H1 (cell line): ENCODE data around the gene SLN. TPM values are rescaled to one million over a fixed set of nuclear protein-coding genes. Genes with fewer than 3 reads are reported as not detected.

Experiments used
- CTCF ChIA-PET: fragments of 300-600 bp; sonication (Branson Sonifier 250); formaldehyde crosslinking; loops from one replicate; lab custom pipeline; 2021; ENCODE audit not compliant: partially characterized antibody; lab: Charles Lee
- POLR2A ChIA-PET: fragments of 300-600 bp; sonication (Branson Sonifier 250); formaldehyde crosslinking; loops from one replicate; lab custom pipeline; 2021; ENCODE audit warnings: inconsistent platforms; ENCODE audit not compliant: partially characterized antibody; lab: Charles Lee
- DNase-seq, 2 experiments: peaks; one replicate each; pipeline versions ENCODE4 v3.0.0 to v3.0.0-alpha.2; 2010 to 2022; ENCODE audit warnings: low spot score in 2 of 2, low read depth in 1 of 2, mixed read lengths in 1 of 2
- FAIRE-seq: peaks from 2 replicates; lab custom pipeline; 2011; peaks lifted over from hg19 to GRCh38; lab: Jason Lieb, UNC
- H2AFZ ChIP-seq: 2 replicates; pipeline ENCODE4 v1.8.1; 2012; ENCODE audit warnings: low read length, inconsistent platforms
- H2AK5ac ChIP-seq: 2 replicates; pipeline ENCODE4 v1.6.1; 2013; ENCODE audit warnings: low read depth, low read length
- H2BK120ac ChIP-seq: replicated peaks from 2 replicates; pipeline ENCODE3; 2013; ENCODE audit warnings: low read depth, low read length, inconsistent platforms
- H2BK12ac ChIP-seq: 2 replicates; pipeline ENCODE4 v1.6.1; 2013; ENCODE audit warnings: low read depth, low read length
- H2BK15ac ChIP-seq: 2 replicates; pipeline ENCODE4 v1.6.1; 2013; ENCODE audit warnings: low read length
- H2BK20ac ChIP-seq: 2 replicates; pipeline ENCODE4 v1.6.1; 2013; ENCODE audit warnings: low read length
- H2BK5ac ChIP-seq: 2 replicates; pipeline ENCODE4 v1.6.1; 2013; ENCODE audit warnings: low read depth, low read length
- H3K14ac ChIP-seq: 2 replicates; pipeline ENCODE4 v1.6.1; 2013; ENCODE audit warnings: inconsistent platforms; ENCODE audit not compliant: insufficient read length
- H3K18ac ChIP-seq: 2 replicates; pipeline ENCODE4 v1.6.1; 2013; ENCODE audit warnings: low read length; ENCODE audit errors: extremely low read depth
- H3K23ac ChIP-seq: 2 replicates; pipeline ENCODE4 v1.6.1; 2013; ENCODE audit warnings: inconsistent platforms; ENCODE audit not compliant: insufficient read length
- H3K23me2 ChIP-seq: 2 replicates; pipeline ENCODE4 v1.6.1; 2013; ENCODE audit warnings: low read depth, low read length
- H3K27ac ChIP-seq: 2 replicates; pipeline ENCODE4 v1.6.1; 2011; ENCODE audit warnings: low read depth, low read length, inconsistent platforms
- H3K27me3 ChIP-seq, 4 experiments: replicated peaks in 1 of 4; 1 replicate in 1 of 4; 2 replicates in 3 of 4; pipeline versions ENCODE4 v1.6.1 to v1.8.1; 2011 to 2013; ENCODE audit warnings: low read length in 3 of 4, mild to moderate bottlenecking in 3 of 4, inconsistent platforms in 2 of 4, mixed read lengths in 2 of 4, moderate library complexity in 1 of 4; ENCODE audit not compliant: control insufficient read depth in 3 of 4, insufficient read depth in 3 of 4; ENCODE audit errors: extremely low read depth in 1 of 4
- H3K36me3 ChIP-seq, 4 experiments: 2 replicates each; pipeline versions ENCODE4 v1.6.1 to v1.8.1; 2011 to 2013; ENCODE audit warnings: mild to moderate bottlenecking in 4 of 4, low read length in 3 of 4, moderate library complexity in 2 of 4, control low read depth in 1 of 4, inconsistent platforms in 1 of 4; ENCODE audit not compliant: insufficient read depth in 4 of 4, control insufficient read depth in 2 of 4
- H3K4ac ChIP-seq: replicated peaks from 2 replicates; pipeline ENCODE3; 2013; ENCODE audit warnings: low read length, low read depth, mixed read lengths, inconsistent platforms; ENCODE audit not compliant: insufficient read length
- H3K4me1 ChIP-seq, 4 experiments: replicated peaks in 1 of 4; 1 replicate in 1 of 4; 2 replicates in 3 of 4; pipeline versions ENCODE4 v1.6.1 to v1.8.1; 2011 to 2013; ENCODE audit warnings: low read length in 3 of 4, inconsistent platforms in 2 of 4, mixed read lengths in 1 of 4; ENCODE audit not compliant: insufficient read depth in 4 of 4, control insufficient read depth in 3 of 4
- H3K4me2 ChIP-seq, 2 experiments: 2 replicates each; pipeline versions ENCODE4 v1.6.1 to v1.8.1; 2011 to 2013; ENCODE audit warnings: low read depth in 2 of 2, low read length in 2 of 2, control low read depth in 1 of 2, inconsistent platforms in 1 of 2, mild to moderate bottlenecking in 1 of 2; ENCODE audit not compliant: insufficient read depth in 1 of 2
- H3K4me3 ChIP-seq, 4 experiments: fragments of 200-600, 300-600 bp in 1 of 4; sonication (generic), shearing (Covaris generic), sonication (Bioruptor Twin) in 1 of 4; 2 replicates each; pipeline versions ENCODE4 v1.5.1 to v1.8.1; 2011 to 2016; ENCODE audit warnings: low read length in 4 of 4, low read depth in 3 of 4, control low read depth in 2 of 4, inconsistent platforms in 2 of 4, mild to moderate bottlenecking in 2 of 4, mixed read lengths in 1 of 4, moderate library complexity in 1 of 4; ENCODE audit not compliant: insufficient read depth in 2 of 4; ENCODE audit errors: extremely low read depth in 1 of 4
- H3K56ac ChIP-seq: replicated peaks from 2 replicates; pipeline ENCODE3; 2013; ENCODE audit warnings: low read depth, mild to moderate bottlenecking, mixed read lengths, low read length, inconsistent platforms; ENCODE audit not compliant: insufficient read length
- H3K79me1 ChIP-seq: 2 replicates; pipeline ENCODE4 v1.6.1; 2013; ENCODE audit warnings: low read depth, low read length, control low read depth
- H3K79me2 ChIP-seq, 2 experiments: 2 replicates each; pipeline versions ENCODE4 v1.6.1 to v1.8.1; 2012 to 2013; ENCODE audit warnings: low read length in 2 of 2, mild to moderate bottlenecking in 2 of 2, inconsistent platforms in 1 of 2; ENCODE audit not compliant: insufficient read depth in 2 of 2, control insufficient read depth in 1 of 2
- H3K9ac ChIP-seq, 4 experiments: replicated peaks in 1 of 4; 1 replicate in 1 of 4; 2 replicates in 3 of 4; pipeline versions ENCODE4 v1.6.1 to v1.8.1; 2011 to 2013; ENCODE audit warnings: low read depth in 3 of 4, low read length in 3 of 4, control low read depth in 2 of 4, mild to moderate bottlenecking in 2 of 4, moderate library complexity in 2 of 4, inconsistent platforms in 1 of 4; ENCODE audit errors: extremely low read depth in 1 of 4
- H3K9me3 ChIP-seq, 2 experiments: 2 replicates each; pipeline versions ENCODE4 v1.6.1 to v1.8.1; 2012 to 2013; ENCODE audit warnings: mild to moderate bottlenecking in 2 of 2, moderate library complexity in 2 of 2, control low read depth in 1 of 2, inconsistent platforms in 1 of 2, low read depth in 1 of 2, low read length in 1 of 2, mixed read lengths in 1 of 2; ENCODE audit not compliant: insufficient read depth in 2 of 2
- H4K20me1 ChIP-seq, 2 experiments: replicated peaks in 1 of 2; 2 replicates each; pipeline versions ENCODE3 to v1.8.1; 2011 to 2013; ENCODE audit warnings: inconsistent platforms in 2 of 2, low read length in 2 of 2, mild to moderate bottlenecking in 1 of 2; ENCODE audit not compliant: insufficient read depth in 2 of 2, control insufficient read depth in 1 of 2
- H4K5ac ChIP-seq: 2 replicates; pipeline ENCODE4 v1.6.1; 2013; ENCODE audit warnings: low read length, low read depth, mixed read lengths, inconsistent platforms; ENCODE audit not compliant: insufficient read length
- H4K8ac ChIP-seq: 2 replicates; pipeline ENCODE4 v1.8.0; 2013; ENCODE audit warnings: mild to moderate bottlenecking, moderate library complexity, low read length, inconsistent platforms; ENCODE audit not compliant: insufficient read depth; ENCODE audit errors: extremely low read depth
- H4K91ac ChIP-seq: replicated peaks from 2 replicates; pipeline ENCODE3; 2013; ENCODE audit warnings: low read length, mixed read lengths, inconsistent platforms; ENCODE audit not compliant: insufficient read length
- ASH2L ChIP-seq: fragments of 200-600, 300-600 bp; sonication (generic); IDR thresholded peaks from one replicate; pipeline ENCODE4 v1.7.1; 2017; ENCODE audit warnings: low read length
- BCL11A ChIP-seq, 2 experiments: IDR thresholded peaks; one replicate each; pipeline ENCODE4 v1.6.1; 2011; ENCODE audit warnings: low read depth in 2 of 2, low read length in 2 of 2, mild to moderate bottlenecking in 2 of 2
- CHD1 ChIP-seq: IDR thresholded peaks from 2 replicates; pipeline ENCODE4 v1.6.1; 2012; ENCODE audit warnings: low read depth, low read length, improper control_type of control experiment
- CTBP2 ChIP-seq: IDR thresholded peaks from 2 replicates; pipeline ENCODE4 v1.7.0; 2011; ENCODE audit warnings: borderline replicate concordance, mild to moderate bottlenecking, moderate library complexity, mixed read lengths, low read length; ENCODE audit not compliant: insufficient read depth, insufficient read length
- EP300 ChIP-seq, 2 experiments: IDR thresholded peaks; 1 replicate in 1 of 2; 2 replicates in 1 of 2; pipeline ENCODE4 v1.6.1; 2011 to 2012; ENCODE audit warnings: low read depth in 2 of 2, low read length in 2 of 2, mild to moderate bottlenecking in 2 of 2, borderline replicate concordance in 1 of 2, inconsistent platforms in 1 of 2, moderate library complexity in 1 of 2
- EZH2 ChIP-seq: fragments of 200-600 bp; sonication (generic); IDR thresholded peaks from 2 replicates; pipeline ENCODE4 v1.7.1; 2012; ENCODE audit warnings: low read depth, mild to moderate bottlenecking, moderate library complexity, low read length, inconsistent platforms; ENCODE audit not compliant: severe bottlenecking
- FOSL1 ChIP-seq: IDR thresholded peaks from 2 replicates; pipeline ENCODE4 v1.6.1; 2011; ENCODE audit warnings: mild to moderate bottlenecking, low read depth, low read length, moderate library complexity; ENCODE audit not compliant: insufficient read depth
- GABPA ChIP-seq: IDR thresholded peaks from 2 replicates; pipeline ENCODE4 v1.6.1; 2011; ENCODE audit warnings: mild to moderate bottlenecking, low read length, moderate library complexity, borderline replicate concordance; ENCODE audit not compliant: insufficient read depth
- JUN ChIP-seq: IDR thresholded peaks from 2 replicates; pipeline ENCODE4 v1.6.1; 2011; ENCODE audit warnings: low read depth, mild to moderate bottlenecking, improper control_type of control experiment, low read length
- POU5F1 ChIP-seq: IDR thresholded peaks from 2 replicates; pipeline ENCODE4 v1.6.1; 2011; ENCODE audit warnings: low read depth, mild to moderate bottlenecking, low read length, moderate library complexity
- RBBP5 ChIP-seq: IDR thresholded peaks from 2 replicates; pipeline ENCODE4 v1.7.1; 2012; ENCODE audit warnings: low read depth, mild to moderate bottlenecking, inconsistent platforms, low read length, moderate library complexity, borderline replicate concordance
- SIN3A ChIP-seq, 2 experiments: IDR thresholded peaks in 1 of 2; conservative IDR thresholded peaks in 1 of 2; 2 replicates each; pipeline ENCODE4 v1.6.1; 2011 to 2012; ENCODE audit warnings: low read length in 2 of 2, improper control_type of control experiment in 1 of 2, low read depth in 1 of 2, mild to moderate bottlenecking in 1 of 2
- SP2 ChIP-seq: IDR thresholded peaks from 2 replicates; pipeline ENCODE4 v1.6.1; 2012; ENCODE audit warnings: mild to moderate bottlenecking, low read length, inconsistent platforms
- TAF7 ChIP-seq: optimal IDR thresholded peaks from 2 replicates; pipeline ENCODE3; 2011; ENCODE audit warnings: low read depth, mild to moderate bottlenecking, inconsistent platforms, low read length, moderate library complexity, borderline replicate concordance
- WGBS, 2 experiments: shearing (Covaris generic) in 1 of 2; methylation state at CpG; one replicate each; pipeline versions ENCODE4 v1.1.6 to v1.1.7; 2013 to 2015; ENCODE audit warnings: low lambda C conversion rate in 2 of 2, mixed read lengths in 2 of 2, inconsistent platforms in 1 of 2, low coverage in 1 of 2, missing lambda C conversion rate in 1 of 2; ENCODE audit not compliant: insufficient replicate concordance in 2 of 2, insufficient coverage in 1 of 2, insufficient read length in 1 of 2; ENCODE audit errors: extremely low coverage in 1 of 2, missing lambda C conversion rate in 1 of 2; 5-methylcytosine and 5-hydroxymethylcytosine counted together
- polyA plus RNA-seq, 7 experiments: library from polyadenylated mRNA; depleted of rRNA in 3 of 7; stranded (reverse) in 5 of 7; unstranded in 2 of 7; fragments of >200 nt in 5 of 7; fragments of 200-250 nt in 2 of 7; gene quantifications; 1 replicate in 5 of 7; 2 replicates in 1 of 7; 4 replicates in 1 of 7; pipeline versions ENCODE4 v1.2.1 to v1.2.3, GENCODE V29; 2011 to 2013; ENCODE audit warnings: missing spikeins in 2 of 7, mixed read lengths in 2 of 7
- total RNA-seq: library from RNA; stranded (reverse); fragmentation: NEBNext Ultra II Directional; extraction: Animal tissue kit (Norgen Biotek cat#: 25700); gene quantifications from 2 replicates; pipeline ENCODE4 v1.2.1, GENCODE V29; 2021

The SLN gene
- total and polyA plus RNA-seq, 2 of the 8 experiments (the other 6 are each of a cell fraction or from before 2014, with no cell fraction given) = not detected

DNA sequence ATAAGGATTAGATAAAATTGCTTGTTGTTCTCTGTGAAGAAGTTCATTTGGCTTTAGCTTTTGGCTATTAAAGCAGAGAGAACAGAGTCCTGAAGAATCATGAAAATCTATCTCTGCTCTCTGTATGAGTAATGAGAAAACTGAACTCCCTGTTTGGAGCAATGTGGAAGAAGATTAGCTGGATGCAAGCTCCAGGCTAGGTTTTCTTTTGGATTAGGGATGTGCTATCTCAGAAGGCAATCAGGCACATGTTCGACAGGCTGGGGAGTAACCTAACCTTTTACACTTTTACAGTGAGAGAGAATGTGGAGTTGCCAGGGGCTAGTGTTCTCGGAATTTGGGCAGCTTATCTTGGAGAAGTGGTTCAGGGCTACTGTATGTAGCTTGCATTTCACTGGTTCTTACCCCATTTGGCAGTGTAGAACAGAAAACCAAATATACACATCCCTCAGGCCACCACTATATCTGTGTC lies 8.5 kb upstream of the SLN start:
- H4K20me1 ChIP-seq = no peaks in the 10 kb centered on the region
- no peaks in the 10 kb centered on the region for H3K36me3 ChIP-seq
- no peak overlapping the region for H3K4ac ChIP-seq
- H4K91ac ChIP-seq = no peak overlapping the region
- ChIA-PET POLR2A (no interaction called here), CTCF (interaction anchor here (1.3 to 2.7 kb wide), 3 partner anchors 20 to 31 kb away, joined by 3 to 28 read pairs (median 6); no protein-coding TSS in a partner anchor)
- H3K79me1 ChIP-seq = no peaks in the 10 kb centered on the region
- FAIRE-seq (no peak), DNase-seq (no peak)
- H4K5ac ChIP-seq = no peak overlapping the region
- H3K79me2 ChIP-seq = no peaks in the 10 kb centered on the region
- no peaks in the 10 kb centered on the region for H3K4me1 ChIP-seq
- no peak overlapping the region for H2AFZ ChIP-seq
- 87% methylated on average over 2 of the region's 2 CpGs; no CpG with 5 or more reads in 1 of the 2 experiments for WGBS, 2 experiments
- H3K18ac ChIP-seq = no peak overlapping the region
- no peak overlapping the region for H2AK5ac ChIP-seq
- no peak overlapping the region for H3K56ac ChIP-seq
- H4K8ac ChIP-seq = no peak overlapping the region
- no peaks in the 10 kb centered on the region for H3K23me2 ChIP-seq
- H3K4me3 ChIP-seq = no peak overlapping the region
- H3K27ac ChIP-seq = no peak overlapping the region
- H3K9ac ChIP-seq = no peak overlapping the region
- no peak overlapping the region for H3K4me2 ChIP-seq
- no peak overlapping the region for H2BK5ac ChIP-seq
- no peak overlapping the region for H2BK12ac ChIP-seq
- no peak overlapping the region for H2BK20ac ChIP-seq
- no peak overlapping the region for H3K23ac ChIP-seq
- no peak overlapping the region for H2BK15ac ChIP-seq
- H3K14ac ChIP-seq = no peak overlapping the region
- H3K9me3 ChIP-seq = no peaks in the 10 kb centered on the region
- H2BK120ac ChIP-seq = no peak overlapping the region
- H3K27me3 ChIP-seq = no peaks in the 10 kb centered on the region
- no peak for TF ChIP-seq JUN
- TF ChIP-seq SIN3A (conservative IDR thresholded peaks at IDR 0.05 in 1 of 2, IDR thresholded peaks at IDR 0.05 in 1 of 2; ENCODE audit: low read depth in 1 of 2, low read length in 2 of 2) = no peak
- TF ChIP-seq BCL11A (IDR thresholded peaks at IDR 0.05; ENCODE audit: low read depth in 2 of 2, low read length in 2 of 2) = no peak
- no peak for TF ChIP-seq TAF7
- TF ChIP-seq EZH2 = no peak
- no peak for TF ChIP-seq RBBP5
- TF ChIP-seq ASH2L = no peak
- TF ChIP-seq GABPA = no peak
- no peak for TF ChIP-seq EP300 (IDR thresholded peaks at IDR 0.05; ENCODE audit: borderline replicate concordance in 1 of 2, low read depth in 2 of 2, low read length in 2 of 2)
- no peak for TF ChIP-seq FOSL1
- TF ChIP-seq POU5F1 = no peak
- TF ChIP-seq SP2 = no peak
- TF ChIP-seq CHD1 = no peak
- TF ChIP-seq CTBP2 = no peak
